MM.1S (cell line): ENCODE results near the gene ASPSCR1.

Experiments used
- CTCF ChIP-seq: fragments of 300-600 bp; sonication (generic); IDR thresholded peaks from 2 replicates; pipeline ENCODE4 v1.5.1; 2016; ENCODE audit warnings: antibody characterized with exemption, low read length, mixed read lengths
- EZH2phosphoT487 ChIP-seq: fragments of 300-600 bp; sonication (generic); IDR thresholded peaks from 2 replicates; pipeline ENCODE4 v1.6.1; 2018; ENCODE audit warnings: antibody characterized with exemption, low read length

GRCh38 chr17:81941484-81942166 lies 35.8 kb upstream of the ASPSCR1 start:
- TF ChIP-seq CTCF (no peak), EZH2phosphoT487 (no peak)
